Type B pancreatic cell (in vitro differentiated cells): Measurements from ENCODE around the gene KRTAP16-1. TPM values are rescaled to one million over a fixed set of nuclear protein-coding genes. Genes with fewer than 3 reads are reported as not detected.

Experiments
- DNase-seq: peaks from one replicate; pipeline ENCODE4 v3.0.0; 2021; ENCODE audit warnings: mixed read lengths; ENCODE audit not compliant: unreplicated experiment; ENCODE audit errors: extremely low spot score
- H3K27ac Mint-ChIP-seq: 2 replicates; pipeline ENCODE4 v1.8.0; 2021; ENCODE audit warnings: mild to moderate bottlenecking, mixed read lengths
- H3K27me3 Mint-ChIP-seq: 2 replicates; pipeline ENCODE4 v1.8.0; 2021; ENCODE audit warnings: mixed read lengths
- H3K36me3 Mint-ChIP-seq: 2 replicates; pipeline ENCODE4 v1.8.0; 2021; ENCODE audit warnings: mixed read lengths
- H3K4me1 Mint-ChIP-seq: one replicate; pipeline ENCODE4 v1.8.0; 2021; ENCODE audit warnings: mixed read lengths; ENCODE audit not compliant: unreplicated experiment
- H3K4me3 Mint-ChIP-seq: 2 replicates; pipeline ENCODE4 v1.8.0; 2021; ENCODE audit warnings: mild to moderate bottlenecking, mixed read lengths
- H3K9me3 Mint-ChIP-seq: 2 replicates; pipeline ENCODE4 v1.8.0; 2021; ENCODE audit warnings: mixed read lengths
- CTCF ChIP-seq: fragments of 200-600 bp; sonication (generic); conservative IDR thresholded peaks from 2 replicates; pipeline ENCODE4 v1.5.0; 2021; ENCODE audit warnings: antibody characterized with exemption, mild to moderate bottlenecking
- total RNA-seq: library from RNA; stranded (reverse); gene quantifications from 2 replicates; pipeline ENCODE4 v1.2.1, GENCODE V29; 2021; ENCODE audit warnings: low replicate concordance

The KRTAP16-1 gene
- total RNA-seq, 1 donor from 2014 or later, result not detected

GRCh38 chr17:41333836-41334235 is 24.7 kb upstream of the KRTAP16-1 start:
- Mint-ChIP-seq H3K4me1 (peaks cover 8% of the 10 kb centered on the region), H3K4me3 (no peak overlapping the region), H3K27me3 (no peaks in the 10 kb centered on the region), H3K36me3 (no peaks in the 10 kb centered on the region), H3K27ac (peak overlapping the region; percentile 2), H3K9me3 (no peaks in the 10 kb centered on the region)
- no peak for DNase-seq
- TF ChIP-seq CTCF, result no peak

- no peak for DNase-seq
- no peaks in the 10 kb centered on the region for H3K9me3 Mint-ChIP-seq
- TF ChIP-seq CTCF, result no peak
- no peak overlapping the region for H3K4me3 Mint-ChIP-seq
- H3K27me3 Mint-ChIP-seq, result no peaks in the 10 kb centered on the region
- H3K4me1 Mint-ChIP-seq, result peaks cover 8% of the 10 kb centered on the region
- no peaks in the 10 kb centered on the region for H3K36me3 Mint-ChIP-seq
- no peak overlapping the region for H3K27ac Mint-ChIP-seq
These were observed 24.0 kb upstream of the KRTAP16-1 start for GRCh38 chr17:41333098-41333497.

DNA sequence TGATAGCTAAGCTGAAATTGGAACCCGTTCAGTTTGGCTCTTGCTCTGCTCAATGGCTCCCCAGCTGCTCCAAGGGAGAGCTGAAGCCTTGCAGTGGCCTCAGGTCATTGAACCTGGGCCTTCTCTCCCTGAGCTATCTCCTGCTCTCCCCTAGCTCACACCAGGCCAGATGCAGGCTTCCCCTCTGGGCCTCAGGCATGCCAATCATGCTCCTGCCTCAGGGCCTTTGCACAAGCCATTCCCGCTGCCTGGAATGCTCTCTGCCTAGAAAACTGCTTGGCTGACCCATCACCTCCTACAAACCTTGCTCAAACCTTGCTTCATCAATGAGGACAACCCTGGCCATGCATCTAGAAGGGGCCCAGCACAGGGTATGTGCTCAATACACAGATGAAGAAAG is 23.1 kb upstream of the KRTAP16-1 start:
- no peak for DNase-seq
- peaks cover 8% of the 10 kb centered on the region for H3K4me1 Mint-ChIP-seq
- H3K4me3 Mint-ChIP-seq, result no peak overlapping the region
- TF ChIP-seq CTCF, result no peak
- H3K9me3 Mint-ChIP-seq, result no peaks in the 10 kb centered on the region
- no peaks in the 10 kb centered on the region for H3K27me3 Mint-ChIP-seq
- no peak overlapping the region for H3K27ac Mint-ChIP-seq
- H3K36me3 Mint-ChIP-seq, result no peaks in the 10 kb centered on the region

- peaks cover 8% of the 10 kb centered on the region for H3K4me1 Mint-ChIP-seq
- H3K4me3 Mint-ChIP-seq, result no peak overlapping the region
- H3K27me3 Mint-ChIP-seq, result no peaks in the 10 kb centered on the region
These were observed 22.5 kb upstream of the KRTAP16-1 start for GRCh38 chr17:41331606-41332005.

DNA sequence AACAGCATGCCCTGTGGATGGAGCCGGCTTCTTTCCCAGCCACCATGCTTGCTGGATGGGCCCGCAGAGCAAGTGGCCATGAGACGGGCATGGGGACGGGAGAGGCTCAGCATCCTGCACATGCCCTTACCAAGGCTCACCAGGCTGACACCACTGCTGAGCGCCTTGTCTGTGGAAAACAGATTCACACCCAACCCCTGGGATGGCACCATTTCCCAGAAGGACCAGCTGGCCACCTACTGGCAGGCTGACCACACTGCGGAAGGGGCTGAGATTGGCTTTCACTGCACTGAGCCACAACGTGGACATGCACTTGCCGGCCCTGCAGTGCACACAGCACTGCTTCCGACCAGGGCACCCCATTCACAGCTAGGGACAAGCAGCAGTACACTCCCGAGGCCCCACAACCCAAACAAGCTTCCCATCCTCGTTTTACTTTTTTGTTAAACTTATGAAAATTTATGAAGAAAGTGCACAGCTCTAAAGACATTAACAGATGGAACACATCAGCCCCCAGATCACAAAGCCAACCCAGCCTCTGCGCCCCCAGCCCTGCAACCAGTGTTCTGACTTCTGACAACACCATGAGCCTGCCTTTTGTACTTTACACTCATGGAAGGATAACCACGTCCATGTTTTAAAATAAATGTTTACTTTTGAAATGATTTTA is 20.3 kb upstream of the KRTAP16-1 start:
- H3K27ac Mint-ChIP-seq, result no peak overlapping the region
- no peaks in the 10 kb centered on the region for H3K9me3 Mint-ChIP-seq
- no peak overlapping the region for H3K4me3 Mint-ChIP-seq
- no peaks in the 10 kb centered on the region for H3K27me3 Mint-ChIP-seq
- H3K4me1 Mint-ChIP-seq, result peaks cover 8% of the 10 kb centered on the region
- H3K36me3 Mint-ChIP-seq, result no peaks in the 10 kb centered on the region
- DNase-seq, result no peak
- TF ChIP-seq CTCF, result peak; percentile 82

More at GRCh38 chr17:41331606-41332005, 22.5 kb upstream of the KRTAP16-1 start:
- TF ChIP-seq CTCF, result no peak
- Mint-ChIP-seq H3K36me3 (no peaks in the 10 kb centered on the region), H3K27ac (no peak overlapping the region), H3K9me3 (no peaks in the 10 kb centered on the region)
- DNase-seq, result no peak
